HG02885 (cell line): ENCODE data around the gene ACSBG1.
"Not testable (repeated sequence)": the region's sequence is repeated elsewhere in the genome, so short reads cannot be mapped to it uniquely, and the experiment has no call there.

Experiments
- ATAC-seq: cut with Tn5 transposase; IDR thresholded peaks from one replicate; pipeline ENCODE4 v1.9.1; 2021; ENCODE audit warnings: mild to moderate bottlenecking; ENCODE audit not compliant: unreplicated experiment, poor library complexity

Gene ACSBG1

GRCh38 chr15:78255421-78256043, 21.2 kb upstream of the ACSBG1 start:
- ATAC-seq: no peak

- ATAC-seq: no peak
These were observed 16.8 kb upstream of the ACSBG1 start for GRCh38 chr15:78251136-78251535.

GRCh38 chr15:78249131-78249530, 14.8 kb upstream of the ACSBG1 start:
- ATAC-seq: no peak

- ATAC-seq: no peak
These were observed 13.5 kb upstream of the ACSBG1 start for GRCh38 chr15:78247911-78248310.

DNA sequence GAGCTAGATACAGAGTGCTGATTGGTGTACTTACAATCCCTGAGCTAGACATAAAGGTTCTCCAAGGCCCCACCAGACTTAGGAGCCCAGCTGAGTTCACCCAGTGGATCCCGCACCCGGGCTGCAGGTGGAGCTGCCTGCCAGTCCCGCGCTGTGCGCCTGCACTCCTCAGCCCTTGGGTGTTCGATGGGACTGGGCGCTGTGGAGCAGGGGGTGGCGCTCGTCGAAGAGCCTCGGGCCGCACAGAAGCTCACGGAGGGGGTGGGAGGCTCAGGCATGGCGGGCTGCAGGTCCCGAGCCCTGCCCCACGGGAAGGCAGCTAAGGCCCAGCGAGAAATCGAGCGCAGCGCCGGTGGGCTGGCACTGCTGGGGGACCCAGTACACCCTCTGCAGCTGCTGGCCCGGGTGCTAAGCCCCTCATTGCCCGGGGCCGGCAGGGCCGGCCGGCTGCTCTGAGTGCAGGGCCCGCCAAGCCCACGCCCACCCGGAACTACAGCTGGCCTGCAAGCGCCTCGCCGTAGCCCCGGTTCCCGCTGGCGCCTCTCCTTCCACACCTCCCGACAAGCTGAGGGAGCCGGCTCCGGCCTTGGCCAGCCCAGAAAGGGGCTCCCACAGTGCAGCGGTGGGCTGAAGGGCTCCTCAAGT, 11.7 kb upstream of the ACSBG1 start:
- ATAC-seq: not testable (repeated sequence)

DNA sequence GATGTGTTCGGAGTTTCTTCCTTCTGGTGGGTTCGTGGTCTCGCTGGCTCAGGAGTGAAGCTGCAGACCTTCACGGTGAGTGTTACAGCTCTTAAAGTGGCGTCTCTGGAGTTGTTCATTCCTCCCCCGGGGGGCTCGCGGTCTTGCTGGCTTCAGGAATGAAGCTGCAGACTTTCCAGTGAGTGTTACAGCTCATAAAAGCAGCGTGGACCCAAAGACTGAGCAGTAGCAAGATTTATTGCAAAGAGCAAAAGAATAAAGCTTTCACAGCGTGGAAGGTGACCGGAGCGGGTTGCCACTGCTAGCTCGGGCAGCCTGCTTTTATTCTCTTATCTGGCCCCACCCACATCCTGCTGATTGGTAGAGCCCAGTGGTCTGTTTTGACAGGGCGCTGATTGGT, 11.0 kb upstream of the ACSBG1 start:
- ATAC-seq: not testable (repeated sequence)

- no peak for ATAC-seq
These were observed 10.5 kb upstream of the ACSBG1 start for GRCh38 chr15:78244893-78245292.

GRCh38 chr15:78244101-78244500, 9.7 kb upstream of the ACSBG1 start:
- ATAC-seq: no peak

GRCh38 chr15:78243491-78243941, 9.2 kb upstream of the ACSBG1 start:
- no peak for ATAC-seq

DNA sequence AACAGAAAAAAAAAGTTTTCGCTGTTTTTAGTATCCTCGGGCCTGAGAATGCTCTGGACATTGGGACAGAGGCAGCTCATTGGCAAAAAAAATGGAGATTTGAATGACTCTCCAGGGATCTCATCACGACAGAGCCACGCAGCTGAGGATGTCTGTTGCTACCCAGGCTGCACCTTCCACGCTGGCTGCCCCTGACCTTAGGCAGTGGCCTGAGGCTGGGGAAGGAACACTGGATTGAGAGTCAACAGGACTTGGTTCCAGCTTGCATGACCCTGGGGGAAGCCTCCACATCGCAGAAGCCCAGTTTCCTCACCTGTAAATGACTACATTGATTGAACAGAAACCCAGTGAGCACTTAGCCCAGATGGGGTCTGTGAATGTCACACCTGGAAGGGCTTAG, 8.7 kb upstream of the ACSBG1 start:
- ATAC-seq: no peak

- ATAC-seq: no peak
These were observed 7.8 kb upstream of the ACSBG1 start for GRCh38 chr15:78242128-78242527.

GRCh38 chr15:78241017-78241416, 6.7 kb upstream of the ACSBG1 start:
- ATAC-seq: peak; percentile 51

DNA sequence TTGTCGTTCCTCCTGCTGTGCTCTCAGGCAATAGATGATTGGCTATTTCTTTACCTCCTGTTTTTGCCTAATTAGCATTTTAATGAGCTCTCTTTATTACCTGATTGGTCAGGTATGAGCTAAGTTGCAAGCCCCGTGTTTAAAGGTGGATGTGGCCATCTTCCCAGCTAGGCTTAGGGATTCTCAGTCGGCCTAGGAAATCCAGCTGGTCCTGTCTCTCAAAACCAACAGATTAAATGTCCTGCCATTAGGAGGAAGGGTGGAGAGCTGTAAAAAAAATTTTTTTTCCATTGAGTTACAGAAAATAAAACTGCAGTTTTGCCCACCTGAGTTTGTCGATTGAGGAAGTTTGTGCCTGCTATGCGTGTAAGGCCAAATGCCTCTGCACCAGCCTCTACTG, 5.4 kb upstream of the ACSBG1 start:
- ATAC-seq: no peak

DNA sequence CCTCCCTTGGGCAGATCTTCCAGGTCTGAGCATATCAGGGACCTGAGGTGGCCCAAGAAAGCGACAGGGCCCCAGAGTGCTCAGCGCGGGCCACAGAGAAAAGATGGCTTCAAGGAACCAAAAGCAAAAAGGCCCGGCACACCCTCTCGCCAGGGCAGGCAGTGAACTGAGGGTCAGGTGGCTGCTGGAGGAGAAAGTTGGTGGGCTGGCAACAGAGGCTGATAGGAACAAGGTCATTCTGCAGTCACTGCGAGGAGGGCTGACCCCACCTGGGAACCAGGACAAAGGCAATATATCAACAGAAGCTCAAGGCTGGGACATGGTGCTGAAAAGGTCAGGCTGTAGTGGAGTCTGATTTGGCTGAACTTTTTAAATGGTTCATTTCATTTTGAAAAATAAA, 2.8 kb upstream of the ACSBG1 start:
- no peak for ATAC-seq

DNA sequence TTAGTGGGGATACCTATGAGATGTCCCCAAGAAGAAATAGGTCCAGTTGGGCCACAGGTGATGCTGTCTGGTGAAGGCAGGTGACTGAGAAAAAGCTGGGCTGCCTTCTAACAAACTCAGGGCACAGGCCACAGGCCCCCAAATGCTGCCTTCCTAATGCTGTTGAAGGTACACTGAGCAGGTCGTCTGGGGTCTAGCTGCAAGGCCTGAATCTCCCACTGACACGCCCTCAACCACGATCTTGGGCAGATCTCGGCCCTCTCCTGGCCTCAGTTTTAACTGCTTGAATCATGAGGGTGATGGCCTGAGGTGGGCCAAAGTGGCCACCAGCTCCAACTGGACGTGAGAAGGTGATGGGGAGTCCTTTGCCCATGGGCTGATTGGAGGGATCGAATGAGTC, 2.1 kb upstream of the ACSBG1 start:
- ATAC-seq: no peak

- ATAC-seq: no peak
These were observed 869 bp downstream of the ACSBG1 start for GRCh38 chr15:78233496-78233895.

DNA sequence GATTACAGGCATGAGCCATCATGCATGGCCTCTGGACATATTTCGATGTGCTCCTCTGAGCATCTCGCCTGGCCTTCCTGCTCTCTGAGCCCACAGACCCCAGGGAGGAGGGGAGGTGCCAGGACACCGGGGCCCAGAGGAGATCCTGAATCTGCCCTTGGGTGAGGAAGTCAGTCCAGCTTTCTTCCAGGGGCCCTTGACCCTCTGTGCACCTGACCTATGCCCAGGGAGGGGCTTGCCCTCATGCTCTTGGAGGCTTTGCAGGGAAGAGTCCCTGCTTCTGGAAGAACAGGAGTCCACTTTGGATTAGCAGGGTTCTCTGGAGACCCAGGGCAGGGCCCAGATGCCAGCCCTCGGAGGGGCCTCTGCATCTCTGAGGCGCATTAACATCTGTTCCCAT, 1.4 kb downstream of the ACSBG1 start:
- no peak for ATAC-seq

DNA sequence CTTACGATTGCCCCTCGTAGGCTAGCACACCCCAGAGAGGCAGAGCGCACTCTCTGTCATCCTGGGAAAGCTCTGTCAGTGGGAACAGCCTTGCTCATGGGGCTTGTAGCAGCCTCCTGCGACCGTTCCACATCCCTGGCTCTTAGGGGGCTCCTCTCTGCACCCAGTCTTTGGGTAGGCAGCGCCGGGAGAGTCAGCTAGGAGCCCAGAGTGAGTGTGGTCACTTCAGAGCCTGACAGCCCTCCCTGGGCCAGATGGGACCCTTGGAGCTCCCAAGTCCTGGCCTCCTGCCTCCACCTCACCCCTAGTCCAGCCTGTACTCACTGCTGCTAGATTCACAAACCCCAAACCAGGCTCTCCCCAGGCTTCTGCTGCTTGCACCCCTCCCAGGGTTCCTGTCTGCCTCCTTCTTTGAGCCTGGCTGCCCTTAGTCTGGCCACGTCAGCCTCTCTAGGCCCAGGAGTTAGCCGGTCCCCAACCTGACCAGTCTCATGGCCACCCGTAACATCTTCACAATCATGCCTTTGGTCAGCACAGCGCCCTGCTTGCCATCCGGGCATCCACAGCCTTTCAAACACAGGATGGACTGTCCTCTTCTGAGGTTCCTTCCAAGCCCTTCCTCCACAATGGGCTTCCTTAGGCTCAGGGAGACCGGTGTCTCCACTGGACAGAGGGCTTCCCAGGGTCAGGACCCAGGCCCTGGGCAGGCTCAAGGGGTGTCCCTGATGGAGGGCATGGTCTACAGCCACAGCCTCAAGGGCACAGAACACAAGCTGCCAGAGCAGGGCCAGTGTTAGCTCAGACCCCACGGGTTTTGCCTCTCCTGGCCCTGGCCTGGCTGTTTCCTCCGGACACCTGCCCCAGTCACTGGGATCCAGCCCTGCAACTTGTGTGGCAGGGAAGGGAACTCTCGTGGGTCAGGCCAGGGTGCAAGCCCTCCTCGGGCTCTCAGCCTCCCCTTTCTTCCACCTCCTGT, 4.6 kb downstream of the ACSBG1 start:
- ATAC-seq: no peak

DNA sequence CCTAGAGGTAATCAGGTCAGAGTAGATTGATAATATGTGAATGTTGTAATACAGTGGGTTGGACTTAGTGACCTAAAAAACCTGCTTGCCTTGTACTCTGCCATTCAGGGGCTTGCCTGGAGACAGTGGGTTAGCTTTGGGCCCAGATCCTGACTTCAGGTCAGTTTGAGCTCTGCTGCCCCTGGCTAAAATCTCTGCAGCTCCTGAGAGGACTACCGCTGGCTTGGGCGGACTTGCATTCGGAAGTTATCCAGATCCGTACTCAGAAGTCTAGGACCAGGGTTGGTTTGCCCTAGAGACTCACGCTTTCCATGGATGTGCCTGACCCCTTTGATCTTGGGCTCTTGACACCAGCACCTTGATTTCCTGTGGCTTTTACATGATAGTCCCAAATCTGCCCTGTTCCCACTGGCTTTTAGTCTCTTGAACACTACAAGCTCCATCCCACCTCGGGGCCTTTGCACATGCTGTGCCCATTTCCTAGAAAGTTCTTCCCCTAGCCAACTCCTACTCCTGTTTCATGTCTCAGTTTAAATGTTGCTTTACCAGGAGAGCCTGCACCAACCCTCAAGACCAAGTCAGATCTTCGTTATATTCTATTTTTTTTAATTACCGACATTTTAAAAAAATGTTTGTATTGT, 5.9 kb downstream of the ACSBG1 start:
- ATAC-seq: no peak

DNA sequence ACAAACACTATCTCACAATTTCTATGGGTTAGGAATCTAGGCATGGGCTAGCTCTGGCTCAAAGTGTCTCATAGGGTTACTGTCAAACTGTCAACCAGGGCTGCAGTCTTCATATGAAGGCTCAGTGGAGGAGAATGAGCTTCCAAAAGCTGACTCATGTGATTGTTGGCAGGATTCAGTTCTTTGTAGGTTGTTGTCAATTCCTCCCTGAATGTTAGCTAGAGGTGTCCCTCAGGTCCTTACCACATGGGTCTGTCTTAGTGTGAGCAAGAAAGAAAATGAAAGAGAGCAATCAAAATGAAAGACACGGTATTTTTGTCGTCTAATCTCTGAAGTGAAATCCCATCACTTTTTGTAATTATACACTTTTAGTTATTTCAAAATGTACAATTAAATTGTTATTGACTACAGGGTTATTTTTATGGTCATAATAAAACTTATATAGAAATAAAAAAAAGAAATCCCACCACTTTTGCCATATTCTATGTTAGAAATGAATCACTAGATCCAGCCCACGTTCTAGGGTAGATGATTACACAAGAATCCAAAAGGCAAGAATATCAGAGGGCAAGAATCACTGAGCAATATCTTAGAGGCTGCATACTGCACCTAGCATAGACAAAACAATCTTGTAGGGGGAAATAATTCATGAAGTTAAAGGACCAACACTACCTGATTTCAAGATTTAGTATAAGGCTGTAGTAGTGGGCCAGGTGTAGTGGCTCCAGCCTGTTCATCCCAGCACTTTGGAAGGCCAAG, 8.4 kb downstream of the ACSBG1 start:
- no peak for ATAC-seq
